ENCODE data around the gene CCSER1. TPM values are rescaled to one million over a fixed set of nuclear protein-coding genes. Genes with fewer than 3 reads are reported as not detected.
"Not testable (repeated sequence)": the region's sequence is repeated elsewhere in the genome, so short reads cannot be mapped to it uniquely, and the experiment has no call there.

Gene CCSER1
- total RNA-seq, 1 donor: 0.43 TPM

GRCh38 chr4:90476586-90476985, 349.4 kb downstream of the CCSER1 start:
- no peak overlapping the region for H3K4me3 ChIP-seq (ENCODE audit: low read depth, low read length)

GRCh38 chr4:90484894-90485293, 357.7 kb downstream of the CCSER1 start:
- DNase-seq (ENCODE audit: low read depth); H3K4me3 ChIP-seq (ENCODE audit: low read depth, low read length): not testable (repeated sequence)

More at GRCh38 chr4:90476586-90476985, 349.4 kb downstream of the CCSER1 start:
- TF ChIP-seq CTCF (IDR thresholded peaks at IDR 0.05; ENCODE audit: insufficient read depth, low read depth, low read length): no peak
- DNase-seq (ENCODE audit: low read depth): no peak

- TF ChIP-seq CTCF (IDR thresholded peaks at IDR 0.05; ENCODE audit: insufficient read depth, low read depth, low read length): no peak
- no peak for DNase-seq (ENCODE audit: low read depth)
- H3K4me3 ChIP-seq (ENCODE audit: low read depth, low read length): no peak overlapping the region
Measured at GRCh38 chr4:90486346-90486745, 359.2 kb downstream of the CCSER1 start.

- TF ChIP-seq CTCF (IDR thresholded peaks at IDR 0.05; ENCODE audit: insufficient read depth, low read depth, low read length): no peak
- H3K4me3 ChIP-seq (ENCODE audit: low read depth, low read length): no peak overlapping the region
- DNase-seq (ENCODE audit: low read depth): no peak
Measured at GRCh38 chr4:90495211-90495610, 368.0 kb downstream of the CCSER1 start.

- H3K4me3 ChIP-seq (ENCODE audit: low read depth, low read length): no peak overlapping the region
- no peak for TF ChIP-seq CTCF (IDR thresholded peaks at IDR 0.05; ENCODE audit: insufficient read depth, low read depth, low read length)
- DNase-seq (ENCODE audit: low read depth): no peak
Measured at GRCh38 chr4:90495936-90496335, 368.7 kb downstream of the CCSER1 start.

- no peak for TF ChIP-seq CTCF (IDR thresholded peaks at IDR 0.05; ENCODE audit: insufficient read depth, low read depth, low read length)
- no peak for DNase-seq (ENCODE audit: low read depth)
- H3K4me3 ChIP-seq (ENCODE audit: low read depth, low read length): no peak overlapping the region
Measured at GRCh38 chr4:90498175-90498574, 371.0 kb downstream of the CCSER1 start.

GRCh38 chr4:90503677-90504076, 376.5 kb downstream of the CCSER1 start:
- no peak for DNase-seq (ENCODE audit: low read depth)
- no peak overlapping the region for H3K4me3 ChIP-seq (ENCODE audit: low read depth, low read length)
- no peak for TF ChIP-seq CTCF (IDR thresholded peaks at IDR 0.05; ENCODE audit: insufficient read depth, low read depth, low read length)

Data from fibroblast of villous mesenchyme (primary cell).